LoVo (cell line): ENCODE measurements around the gene IER2.

Experiments
- DNase-seq: peaks from one replicate; pipeline ENCODE4 v3.0.0-alpha.2; 2016; ENCODE audit warnings: low spot score

The IER2 gene

DNA sequence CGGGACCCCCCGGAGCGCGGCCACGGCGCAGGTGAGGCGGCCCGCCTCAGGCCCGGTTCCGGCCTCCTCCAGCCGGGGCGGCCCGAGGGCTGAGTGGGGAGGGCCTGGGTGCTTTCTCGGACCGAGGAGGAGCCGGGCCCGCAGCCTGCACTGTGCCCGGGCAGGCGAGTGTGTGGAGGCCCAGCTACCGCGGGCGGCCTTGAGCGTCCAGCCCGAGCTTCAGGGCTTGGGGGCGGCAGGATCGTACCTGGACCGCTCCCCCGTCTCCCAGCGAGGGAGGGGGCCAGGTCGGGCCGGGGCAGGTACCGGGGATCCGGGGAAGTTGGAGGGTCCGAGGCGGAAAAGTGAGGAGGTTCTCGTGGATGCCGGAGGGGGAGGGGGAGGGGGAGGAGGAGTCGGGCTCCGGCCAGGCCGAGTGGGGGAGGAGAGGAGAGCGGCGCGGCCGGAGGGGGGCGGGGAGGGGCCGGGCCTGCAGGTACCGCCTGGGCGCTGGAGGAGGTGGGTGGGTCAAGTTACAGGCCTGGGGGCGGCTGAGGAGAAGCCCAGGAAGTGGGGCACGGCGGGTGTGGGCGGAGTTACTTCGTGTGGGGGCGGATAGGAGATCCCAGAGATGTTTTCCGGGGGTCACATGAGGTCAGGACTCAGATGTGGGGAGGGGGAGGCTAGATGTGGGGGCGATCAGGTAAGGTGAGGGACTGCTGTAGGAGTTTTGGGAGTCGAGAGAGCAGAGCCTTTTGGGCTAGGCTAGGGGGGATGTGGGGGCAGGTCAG is 31.6 kb upstream of the IER2 start:
- DNase-seq = peak; percentile 15

DNA sequence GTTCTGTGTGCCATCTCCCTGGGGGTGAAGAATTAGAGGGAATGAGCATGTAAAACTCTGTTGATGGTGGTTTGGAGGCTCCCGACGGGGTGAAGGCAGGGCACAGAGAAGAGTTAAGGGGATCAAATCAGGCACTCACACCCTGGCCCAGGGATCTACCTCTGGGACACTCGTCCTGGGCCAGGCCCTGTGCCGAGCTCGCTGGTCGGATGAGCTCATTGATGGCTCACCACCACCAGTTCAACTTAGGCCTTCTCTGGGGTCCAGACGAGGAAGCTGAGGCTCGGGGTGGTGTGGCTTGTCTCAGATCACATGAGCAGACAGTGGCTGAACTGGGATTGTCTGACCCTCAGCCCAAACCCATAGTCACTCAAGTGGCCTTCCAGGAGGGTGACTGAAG is 30.6 kb upstream of the IER2 start:
- DNase-seq = no peak

DNA sequence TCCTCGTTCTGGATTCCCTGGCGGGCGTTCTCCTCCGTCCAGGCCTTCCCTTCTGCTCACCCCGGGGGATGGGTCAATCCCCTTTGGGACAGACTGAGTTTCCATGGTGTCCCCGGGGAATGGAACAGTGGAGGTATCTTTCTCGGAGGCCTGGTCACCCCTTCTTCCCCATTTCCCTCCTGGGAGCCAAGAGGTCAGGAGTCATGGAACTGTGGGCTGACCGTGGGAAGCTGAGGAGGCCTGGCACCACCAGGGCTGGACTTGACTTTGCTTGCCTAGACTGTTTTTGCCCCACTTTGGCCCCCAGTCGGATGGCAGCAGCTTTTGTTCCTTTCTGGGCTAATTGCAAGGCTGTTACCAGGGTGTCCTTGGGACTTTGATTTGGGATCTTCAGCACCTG is 30.2 kb upstream of the IER2 start:
- DNase-seq = no peak

DNA sequence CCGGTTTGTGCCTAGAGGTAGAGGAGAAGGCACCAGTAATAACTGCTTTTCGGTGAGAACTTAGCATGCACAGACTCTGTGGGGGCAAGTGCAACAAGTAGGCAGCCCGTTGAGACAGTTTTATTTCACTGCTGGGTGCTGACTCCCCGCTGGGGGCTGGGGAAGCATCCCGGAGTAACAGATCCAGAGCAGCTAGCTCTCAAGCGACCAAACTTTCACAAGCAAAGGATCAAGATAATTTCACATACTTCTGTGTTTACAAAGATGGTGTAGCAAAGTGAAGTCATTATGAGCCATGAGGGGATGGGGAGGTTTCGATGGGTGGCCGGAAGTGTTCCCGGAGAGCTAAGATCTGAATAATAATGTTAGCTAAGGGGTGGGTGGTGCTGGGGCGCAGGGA is 29.4 kb upstream of the IER2 start:
- no peak for DNase-seq

DNA sequence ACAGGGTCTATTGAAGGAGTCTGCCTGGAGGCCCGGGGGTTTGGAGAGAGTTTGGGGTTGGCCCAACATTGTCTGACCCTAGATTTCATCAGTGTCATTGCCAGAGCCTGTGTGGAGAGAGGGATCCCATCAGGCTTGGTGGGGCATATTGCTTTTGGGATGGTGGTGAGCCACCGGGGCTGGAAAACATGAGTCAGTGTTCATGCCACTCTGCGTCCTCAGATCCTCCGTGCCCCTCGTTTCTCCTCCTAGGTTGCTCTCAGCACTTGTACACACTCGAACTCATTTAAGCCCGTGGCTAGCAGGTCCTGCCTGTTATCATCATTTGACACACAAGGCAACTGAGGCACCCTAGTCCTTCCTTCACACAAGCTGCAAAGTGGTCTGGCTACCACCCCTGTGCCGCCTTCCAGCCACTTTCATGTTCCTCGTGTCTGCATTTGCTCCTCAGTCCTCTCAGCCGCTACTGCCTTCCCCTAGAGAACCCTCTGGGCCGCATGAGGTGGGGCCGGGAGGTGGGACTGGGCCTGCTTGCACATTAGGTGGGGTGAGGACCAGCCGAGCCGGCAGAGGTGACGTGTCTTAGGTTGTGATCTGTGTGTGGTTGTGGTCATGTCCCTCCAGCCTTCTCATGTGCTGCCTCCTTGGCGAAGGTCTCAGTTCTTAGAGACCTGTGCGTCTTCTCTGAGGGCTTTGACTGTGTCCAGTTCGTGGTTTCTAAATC is 28.5 kb upstream of the IER2 start:
- no peak for DNase-seq

DNA sequence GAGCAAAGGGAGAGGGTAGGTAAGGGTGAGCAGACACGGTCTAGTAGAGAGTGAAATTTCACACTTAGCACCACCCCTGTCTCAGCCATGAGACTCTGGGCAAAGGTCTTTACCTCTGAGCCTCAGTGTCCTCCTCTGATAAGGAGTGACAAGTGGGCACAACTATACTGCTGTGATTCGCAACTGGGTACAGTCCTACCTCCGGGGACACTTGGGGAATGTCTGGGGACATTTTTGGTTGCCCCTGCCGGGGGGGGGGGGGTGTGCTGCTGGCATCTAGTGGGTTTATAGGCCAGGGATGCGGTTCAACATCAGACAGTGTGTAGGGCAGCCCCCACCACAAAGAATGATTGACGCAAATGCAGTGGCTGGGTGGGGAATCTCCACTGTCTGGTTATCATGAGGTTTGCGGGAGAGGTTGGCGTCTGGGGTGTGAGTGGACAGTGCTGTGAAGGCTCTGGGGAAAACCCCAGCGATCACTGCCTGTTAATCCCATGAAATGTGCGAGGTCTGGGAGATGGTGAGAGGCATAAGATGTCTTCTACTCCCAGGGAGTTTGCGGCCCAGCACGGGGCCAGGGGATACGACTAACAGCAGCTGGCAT is 27.8 kb upstream of the IER2 start:
- DNase-seq = no peak

DNA sequence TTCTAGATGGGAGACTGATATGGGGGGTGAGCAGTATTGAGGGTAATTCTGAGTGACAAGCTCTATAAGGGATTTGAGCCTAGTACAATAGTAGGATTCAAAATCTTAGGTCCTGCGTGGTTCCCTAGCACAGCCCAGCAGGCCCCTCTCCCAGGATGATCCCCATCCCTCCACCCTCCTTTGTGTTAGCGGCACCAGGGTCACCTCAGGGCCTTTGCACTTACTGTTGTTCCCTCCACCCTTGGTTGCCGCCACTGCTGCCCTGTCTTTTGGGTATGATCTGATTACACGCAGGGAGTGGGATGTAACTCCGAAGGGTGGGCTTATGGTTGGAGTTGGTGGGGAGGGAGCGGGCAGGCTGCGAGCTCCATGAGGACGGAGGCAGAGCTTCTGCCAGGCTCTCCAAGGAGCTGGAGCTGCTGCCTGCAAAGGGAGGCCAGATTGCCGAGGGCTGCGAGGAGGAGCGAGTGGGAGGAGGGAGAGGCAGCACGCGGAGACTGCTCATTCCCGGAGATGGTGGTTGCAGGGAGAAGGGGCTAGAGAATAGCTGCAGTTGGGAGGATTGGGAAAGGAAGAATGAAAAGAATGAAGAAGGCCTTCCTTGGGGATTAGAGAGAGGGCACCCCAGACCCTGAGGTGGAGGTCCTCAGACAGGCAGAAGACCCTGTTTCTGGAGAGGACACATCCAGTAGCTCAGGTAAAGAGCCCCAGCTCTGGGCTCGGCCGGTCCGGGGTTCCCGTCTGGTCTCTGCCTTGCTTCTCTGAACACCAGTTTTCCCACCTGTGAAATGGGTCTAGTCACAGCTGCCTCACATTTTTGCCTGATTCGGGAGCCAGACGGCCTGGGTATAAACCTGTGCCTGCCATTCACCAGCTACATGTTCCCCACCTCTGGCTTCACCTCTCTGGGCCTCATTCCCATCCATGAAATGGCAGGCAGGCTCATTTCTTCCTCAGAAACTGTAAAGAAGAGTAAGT is 26.9 kb upstream of the IER2 start:
- no peak for DNase-seq

DNA sequence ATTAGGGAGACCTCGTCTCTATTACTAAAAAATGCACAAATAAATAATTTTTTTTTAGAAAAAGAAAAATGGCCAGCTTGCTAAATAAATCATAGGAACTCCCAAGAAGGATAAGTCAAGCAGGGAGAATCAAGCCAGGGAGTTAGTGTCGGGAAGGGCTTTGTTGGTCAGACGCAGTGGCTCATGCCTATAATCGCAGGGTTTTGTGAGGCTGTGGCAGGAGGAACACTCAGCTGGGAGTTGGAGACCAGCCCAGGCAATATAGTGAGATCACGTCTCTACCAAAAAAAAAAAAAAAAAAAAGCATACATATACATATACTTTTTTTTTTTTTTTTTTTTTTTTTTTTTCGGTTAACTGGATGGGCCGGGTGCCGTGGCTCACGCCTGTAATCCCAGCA is 23.2 kb upstream of the IER2 start:
- DNase-seq = no peak

DNA sequence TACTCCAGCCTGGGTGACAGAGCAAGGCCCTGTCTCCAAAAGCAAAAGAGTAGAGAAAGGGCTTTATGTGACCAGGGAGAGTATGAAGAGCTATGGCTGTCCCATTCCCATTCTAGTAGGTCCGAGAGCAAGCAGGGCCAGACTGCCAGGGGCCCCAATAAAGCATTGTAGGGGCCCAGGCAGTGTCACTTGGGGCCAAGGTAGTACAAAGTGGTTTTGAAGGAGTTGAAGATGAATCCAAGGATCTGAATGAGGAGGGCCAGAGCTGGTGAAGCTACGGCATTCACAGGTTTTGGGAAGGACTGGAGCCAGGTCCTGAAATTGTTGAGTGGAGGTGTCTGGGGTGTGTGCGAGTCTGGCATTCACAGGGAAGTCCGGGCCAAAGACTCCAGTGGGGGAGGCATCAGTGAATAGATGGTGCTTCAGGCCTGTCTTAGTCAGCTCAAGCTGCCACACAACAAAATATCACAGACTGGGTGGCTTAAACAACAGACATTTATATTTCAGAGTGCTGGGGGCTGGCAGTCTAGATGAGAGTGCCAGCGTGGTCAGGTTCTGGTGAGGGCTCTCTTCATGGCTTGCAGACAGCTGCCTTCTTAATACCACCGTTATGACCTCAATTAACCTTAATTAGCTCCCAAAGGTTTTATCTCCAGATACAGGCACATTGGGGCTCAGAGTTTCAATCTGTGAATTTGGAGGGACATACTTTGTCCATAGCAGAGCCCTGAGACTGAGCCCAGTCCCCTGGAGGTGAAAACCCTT is 22.2 kb upstream of the IER2 start:
- no peak for DNase-seq

DNA sequence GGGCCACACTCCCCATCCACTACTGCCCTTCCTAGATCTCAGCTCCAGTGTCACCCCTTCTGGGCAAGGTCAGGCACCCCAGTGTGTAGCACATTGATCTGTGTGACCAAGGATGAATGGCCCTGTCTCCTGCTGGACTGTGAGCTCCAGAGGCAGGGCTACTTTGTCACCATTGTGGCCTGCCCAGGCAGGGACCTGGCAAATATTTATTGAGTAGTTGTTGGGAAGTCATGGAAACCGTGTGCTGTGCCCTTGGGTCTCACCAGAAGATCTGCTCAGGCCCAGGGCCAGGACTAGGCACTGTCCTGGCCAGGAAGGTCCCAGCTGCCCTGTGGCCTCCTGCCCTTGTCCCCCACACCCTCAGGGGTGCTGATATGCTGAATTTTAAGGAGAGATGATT is 21.6 kb upstream of the IER2 start:
- DNase-seq = no peak

DNA sequence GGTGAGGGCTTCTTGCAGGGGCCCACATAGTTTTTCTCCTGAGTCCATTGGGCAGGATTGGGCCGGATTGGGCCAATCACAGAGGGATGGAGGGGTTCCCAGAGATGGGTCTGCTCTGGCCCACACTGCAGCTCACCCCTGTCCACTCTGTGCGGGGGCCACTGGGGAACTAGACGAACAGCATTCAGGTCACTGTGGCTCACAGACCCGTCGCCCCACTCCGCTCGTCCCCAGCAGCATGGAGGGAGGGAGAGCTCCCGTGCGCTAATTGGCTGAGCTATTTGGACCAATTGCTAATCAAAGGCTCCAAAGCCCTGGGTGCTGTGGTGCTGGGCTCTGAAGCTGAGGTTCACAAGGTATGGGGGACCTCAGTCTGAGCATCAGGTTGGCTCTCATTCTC is 20.8 kb upstream of the IER2 start:
- no peak for DNase-seq

DNA sequence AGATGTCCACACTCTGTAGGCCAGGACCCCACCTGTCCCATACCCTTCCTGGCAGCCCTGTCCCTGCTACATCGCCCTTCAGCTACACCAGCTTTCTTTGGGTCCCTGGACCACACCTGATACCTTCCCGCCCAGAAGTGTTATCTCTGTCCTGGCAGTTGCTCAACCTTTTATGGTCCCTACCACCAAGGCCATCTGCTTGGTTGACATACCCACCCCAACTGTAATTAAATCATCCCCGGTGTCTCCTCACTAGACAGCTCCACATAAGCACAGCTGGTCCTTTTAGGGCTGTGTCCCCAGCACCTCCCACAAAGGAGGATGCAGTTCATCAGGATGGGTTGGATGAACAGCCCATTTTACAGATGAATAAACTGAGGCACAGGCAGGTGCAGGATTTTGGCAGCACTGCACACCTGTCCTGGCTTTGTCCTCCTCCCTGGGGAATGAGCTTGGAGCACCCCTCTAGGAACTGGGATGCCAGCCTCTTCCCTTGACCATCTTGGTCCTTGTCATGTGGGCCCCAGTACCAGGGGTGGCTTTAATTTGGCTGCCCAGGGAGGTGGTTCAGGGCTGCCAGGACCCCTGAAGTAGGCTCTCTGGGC is 19.2 kb upstream of the IER2 start:
- no peak for DNase-seq

DNA sequence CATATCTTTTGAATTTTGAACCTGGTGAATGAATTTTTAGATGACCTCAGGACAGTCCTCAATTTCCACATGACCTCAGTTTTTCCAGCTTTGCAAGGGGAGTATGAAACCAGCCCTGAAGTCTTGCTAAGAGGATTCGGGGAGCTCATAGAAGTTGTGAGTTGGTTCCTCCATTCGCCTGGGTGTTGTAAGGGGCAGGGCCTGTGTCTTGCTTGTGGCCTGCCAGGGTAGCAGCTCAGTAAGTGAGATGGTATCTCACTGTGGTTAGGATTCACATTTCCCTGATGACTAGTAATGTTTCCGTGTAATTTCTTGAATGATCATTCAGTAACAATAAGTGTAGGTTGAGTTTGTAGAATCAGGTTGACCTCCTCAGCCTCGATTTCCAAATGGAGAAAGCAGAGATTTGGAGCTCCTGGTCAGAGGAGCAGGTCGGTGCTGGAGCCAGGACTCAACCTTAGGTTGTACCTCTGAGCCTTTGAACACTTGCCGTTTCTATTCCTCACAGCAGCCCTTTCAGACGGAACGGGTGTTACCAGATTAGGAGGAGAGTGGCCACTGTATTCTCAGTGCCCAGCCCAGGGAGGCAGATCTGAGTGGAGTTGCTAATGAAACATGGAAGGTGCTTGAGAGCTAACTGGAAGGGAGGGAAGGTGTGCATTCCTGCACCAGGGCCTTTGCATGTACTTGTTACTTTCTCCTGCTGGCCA is 17.6 kb upstream of the IER2 start:
- no peak for DNase-seq

DNA sequence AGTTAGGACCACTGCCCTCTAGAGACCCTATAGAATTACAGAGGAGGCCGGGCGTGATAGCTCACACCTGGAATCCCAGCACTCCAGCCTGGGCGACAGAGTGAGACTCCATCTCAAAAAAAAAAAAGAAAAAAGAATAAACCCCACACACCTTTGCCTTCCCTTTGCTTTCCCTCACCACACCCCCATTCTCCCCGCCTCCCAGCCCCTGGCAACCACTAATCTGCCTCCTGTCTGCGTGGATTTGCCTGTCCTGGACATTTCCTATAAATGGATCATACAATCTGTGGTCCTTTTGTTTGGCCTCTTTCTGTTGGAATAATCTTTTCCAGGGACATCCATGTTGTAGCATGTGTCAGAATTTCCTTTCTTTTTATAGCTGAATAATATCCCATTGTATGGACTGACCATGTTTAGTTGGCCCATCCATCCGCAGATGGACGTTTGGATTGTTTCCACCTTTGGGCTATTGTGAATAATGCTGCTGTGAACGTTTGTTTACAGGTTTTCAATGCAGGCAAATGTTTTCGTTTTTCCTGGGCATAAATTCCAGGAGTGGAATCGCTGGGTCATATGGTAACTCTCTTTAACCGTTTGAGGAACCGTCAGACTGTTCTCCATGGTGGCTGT is 16.9 kb upstream of the IER2 start:
- DNase-seq = no peak

DNA sequence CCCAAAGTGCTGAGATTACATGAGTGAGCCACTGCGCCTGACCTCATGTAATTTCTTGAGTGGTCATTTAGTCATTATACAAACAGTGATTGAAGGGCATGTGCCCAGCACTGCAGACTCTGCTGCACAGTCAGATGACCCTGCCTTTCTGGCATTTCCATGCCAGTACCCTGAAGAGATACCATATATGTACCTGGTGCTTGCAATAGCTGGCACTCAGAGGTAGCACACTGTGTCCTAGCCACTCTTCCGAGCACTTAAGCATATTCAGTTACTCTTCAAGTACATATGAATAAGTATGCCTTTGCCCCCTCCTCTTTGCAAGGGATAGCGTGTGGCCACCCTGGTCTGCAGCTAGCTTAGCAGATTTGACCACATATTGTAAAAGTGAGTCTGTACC is 15.6 kb upstream of the IER2 start:
- DNase-seq = no peak

DNA sequence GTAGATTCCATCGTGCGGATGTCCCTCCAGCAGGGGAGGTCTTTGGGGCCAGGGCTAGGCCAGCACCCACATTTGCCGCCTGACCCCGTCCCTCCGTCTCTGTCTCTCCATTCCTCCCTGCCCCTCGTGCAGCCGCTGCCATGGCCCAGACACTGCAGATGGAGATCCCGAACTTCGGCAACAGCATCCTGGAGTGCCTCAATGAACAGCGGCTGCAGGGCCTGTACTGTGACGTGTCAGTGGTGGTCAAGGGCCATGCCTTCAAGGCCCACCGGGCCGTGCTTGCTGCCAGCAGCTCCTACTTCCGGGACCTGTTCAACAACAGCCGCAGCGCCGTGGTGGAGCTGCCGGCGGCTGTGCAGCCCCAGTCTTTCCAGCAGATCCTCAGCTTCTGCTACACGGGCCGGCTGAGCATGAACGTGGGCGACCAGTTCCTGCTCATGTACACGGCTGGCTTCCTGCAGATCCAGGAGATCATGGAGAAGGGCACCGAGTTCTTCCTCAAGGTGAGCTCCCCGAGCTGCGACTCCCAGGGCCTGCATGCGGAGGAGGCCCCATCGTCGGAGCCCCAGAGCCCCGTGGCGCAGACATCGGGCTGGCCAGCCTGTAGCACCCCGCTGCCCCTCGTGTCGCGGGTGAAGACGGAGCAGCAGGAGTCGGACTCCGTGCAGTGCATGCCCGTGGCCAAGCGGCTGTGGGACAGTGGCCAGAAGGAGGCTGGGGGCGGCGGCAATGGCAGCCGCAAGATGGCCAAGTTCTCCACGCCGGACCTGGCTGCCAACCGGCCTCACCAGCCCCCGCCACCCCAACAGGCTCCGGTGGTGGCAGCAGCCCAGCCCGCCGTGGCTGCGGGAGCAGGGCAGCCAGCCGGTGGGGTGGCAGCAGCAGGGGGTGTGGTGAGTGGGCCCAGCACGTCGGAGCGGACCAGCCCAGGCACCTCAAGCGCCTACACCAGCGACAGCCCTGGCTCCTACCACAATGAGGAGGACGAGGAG is 14.8 kb upstream of the IER2 start:
- no peak for DNase-seq

DNA sequence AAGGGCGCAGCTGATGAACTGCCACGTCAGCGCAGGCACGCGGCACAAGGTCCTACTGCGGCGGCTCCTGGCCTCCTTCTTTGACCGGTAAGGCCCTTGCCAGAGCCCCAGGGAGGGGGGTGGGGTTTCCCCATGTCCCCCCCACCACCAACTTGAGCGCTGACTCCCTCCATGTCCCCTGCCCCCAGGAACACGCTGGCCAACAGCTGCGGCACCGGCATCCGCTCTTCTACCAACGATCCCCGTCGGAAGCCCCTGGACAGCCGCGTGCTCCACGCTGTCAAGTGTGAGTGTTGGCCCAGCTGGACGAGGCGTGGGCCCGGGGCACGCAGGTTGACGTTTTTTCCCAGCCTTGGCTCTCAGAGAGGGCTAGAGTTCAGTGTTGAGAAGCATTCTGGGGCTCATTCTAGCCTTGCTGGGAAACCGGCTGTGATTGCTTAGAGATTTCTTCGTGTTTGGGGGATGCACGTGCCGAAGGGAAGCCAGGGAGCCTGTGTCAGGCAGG is 12.9 kb upstream of the IER2 start:
- DNase-seq = no peak

DNA sequence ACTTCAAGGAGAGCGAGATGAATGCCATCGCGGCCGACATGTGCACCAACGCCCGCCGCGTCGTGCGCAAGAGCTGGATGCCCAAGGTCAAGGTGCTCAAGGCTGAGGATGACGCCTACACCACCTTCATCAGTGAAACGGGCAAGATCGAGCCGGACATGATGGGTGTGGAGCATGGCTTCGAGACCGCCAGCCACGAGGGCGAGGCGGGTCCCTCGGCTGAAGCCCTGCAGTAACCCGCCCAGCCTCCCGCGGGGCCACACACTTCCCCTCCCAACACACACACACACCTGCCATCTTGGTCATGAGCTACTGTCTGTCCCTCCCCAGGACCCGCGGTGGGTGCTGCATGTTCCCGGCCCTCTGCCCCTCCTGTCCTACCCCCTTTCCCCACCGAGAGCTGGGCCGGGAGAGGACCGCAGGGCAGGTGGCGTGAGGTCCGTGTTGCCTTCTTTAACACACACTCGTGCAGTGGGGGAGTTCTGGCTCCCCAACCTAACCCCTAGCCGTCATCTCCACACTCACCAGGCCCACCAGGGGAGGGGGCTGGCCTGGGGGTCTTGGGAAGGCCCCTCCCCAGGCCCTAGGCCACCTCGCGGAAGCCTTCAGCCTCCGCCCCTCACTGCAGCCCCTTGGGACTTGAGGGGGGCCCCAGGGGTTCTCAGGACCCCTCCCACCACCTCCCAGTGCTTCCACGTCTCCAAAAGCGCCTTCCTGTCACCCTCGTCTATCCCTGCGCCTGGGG is 11.9 kb upstream of the IER2 start:
- no peak for DNase-seq
